Keratinocyte (primary cell): ENCODE results near the gene RNASE13. TPM values are rescaled to one million over a fixed set of nuclear protein-coding genes. Genes with fewer than 3 reads are reported as not detected.

Experiments
- DNase-seq: peaks from one replicate; pipeline ENCODE4 v3.0.0-alpha.2; 2011; ENCODE audit warnings: low read depth, missing footprints, low spot score
- FAIRE-seq: peaks from 2 replicates; lab custom pipeline; 2011; peaks lifted over from hg19 to GRCh38; lab: Jason Lieb, UNC
- H2AFZ ChIP-seq: 2 replicates; pipeline ENCODE4 v1.6.0; 2012; ENCODE audit warnings: low read length, control low read depth, inconsistent platforms; ENCODE audit not compliant: control insufficient read depth
- H3K27ac ChIP-seq: 2 replicates; pipeline ENCODE4 v1.5.1; 2011; ENCODE audit warnings: low read length; ENCODE audit not compliant: control insufficient read depth, insufficient read depth
- H3K27me3 ChIP-seq: 3 replicates; pipeline ENCODE4 v1.6.0; 2011; ENCODE audit warnings: low read length; ENCODE audit not compliant: control insufficient read depth, insufficient read depth; ENCODE audit errors: extremely low read depth
- H3K36me3 ChIP-seq, 2 experiments: 2 replicates in 1 of 2; 3 replicates in 1 of 2; pipeline ENCODE4 v1.5.1; 2011; ENCODE audit warnings: low read length in 2 of 2, mild to moderate bottlenecking in 1 of 2; ENCODE audit not compliant: control insufficient read depth in 2 of 2, insufficient read depth in 2 of 2; ENCODE audit errors: extremely low read depth in 1 of 2
- H3K4me1 ChIP-seq: 3 replicates; pipeline ENCODE4 v1.5.1; 2011; ENCODE audit warnings: low read length; ENCODE audit not compliant: control insufficient read depth, insufficient read depth; ENCODE audit errors: extremely low read depth
- H3K4me2 ChIP-seq: 3 replicates; pipeline ENCODE4 v1.6.0; 2011; ENCODE audit warnings: low read depth, low read length; ENCODE audit not compliant: control insufficient read depth, insufficient read depth; ENCODE audit errors: extremely low read depth
- H3K4me3 ChIP-seq, 3 experiments: fragments of 200-600 bp in 1 of 3; sonication (generic) in 1 of 3; 2 replicates in 2 of 3; 3 replicates in 1 of 3; pipeline ENCODE4 v1.5.1; 2011 to 2016; ENCODE audit warnings: low read length in 3 of 3, mild to moderate bottlenecking in 3 of 3, control low read depth in 2 of 3, inconsistent platforms in 1 of 3, low read depth in 1 of 3, mixed read lengths in 1 of 3, mixed run types in 1 of 3, moderate library complexity in 1 of 3; ENCODE audit not compliant: control insufficient read depth in 2 of 3, insufficient read depth in 2 of 3; ENCODE audit errors: extremely low read depth in 1 of 3
- H3K79me2 ChIP-seq: 2 replicates; pipeline ENCODE4 v1.6.0; 2012; ENCODE audit warnings: low read length; ENCODE audit not compliant: control insufficient read depth, insufficient read depth
- H3K9ac ChIP-seq: 3 replicates; pipeline ENCODE4 v1.6.0; 2011; ENCODE audit warnings: low read length; ENCODE audit not compliant: control insufficient read depth, insufficient read depth; ENCODE audit errors: extremely low read depth
- H3K9me1 ChIP-seq: 3 replicates; pipeline ENCODE4 v1.6.0; 2011; ENCODE audit warnings: low read length; ENCODE audit not compliant: control insufficient read depth, insufficient read depth; ENCODE audit errors: extremely low read depth
- H3K9me3 ChIP-seq: 2 replicates; pipeline ENCODE4 v1.5.1; 2012; ENCODE audit warnings: low read depth, low read length; ENCODE audit not compliant: control insufficient read depth
- H4K20me1 ChIP-seq: 3 replicates; pipeline ENCODE4 v1.6.0; 2011; ENCODE audit warnings: low read length; ENCODE audit not compliant: control insufficient read depth, insufficient read depth; ENCODE audit errors: extremely low read depth
- CTCF ChIP-seq, 3 experiments: IDR thresholded peaks in 1 of 3; conservative IDR thresholded peaks in 1 of 3; optimal IDR thresholded peaks in 1 of 3; 2 replicates in 2 of 3; 3 replicates in 1 of 3; pipeline versions ENCODE3 to v1.5.1; 2011; ENCODE audit warnings: low read length in 3 of 3, mild to moderate bottlenecking in 3 of 3, moderate library complexity in 2 of 3, control low read depth in 1 of 3, inconsistent platforms in 1 of 3; ENCODE audit not compliant: insufficient read depth in 2 of 3; ENCODE audit errors: extremely low read depth in 1 of 3
- EZH2 ChIP-seq: IDR thresholded peaks from one replicate; pipeline ENCODE4 v1.6.1; 2012; ENCODE audit warnings: inconsistent platforms, mild to moderate bottlenecking, low read length, moderate library complexity
- dilution Hi-C: fragments of 300-500 bp; cut with MboI; formaldehyde crosslinking; loops from one replicate; pipeline ENCODE4 v1.7.0; 2020; ENCODE audit warnings: low sequenced_read_pairs; ENCODE audit not compliant: extremely low pct_ligation_motif_present
- polyA plus RNA-seq, 5 experiments: library from polyadenylated mRNA; depleted of rRNA in 3 of 5; stranded (reverse) in 3 of 5; stranded (forward) in 1 of 5; unstranded in 1 of 5; fragments of >200 nt; gene quantifications; 1 replicate in 1 of 5; 2 replicates in 3 of 5; 3 replicates in 1 of 5; pipeline versions ENCODE4 v1.2.1 to v1.2.3, GENCODE V29; 2011 to 2012; ENCODE audit warnings: missing spikeins in 2 of 5, low read depth in 1 of 5, low replicate concordance in 1 of 5

RNASE13 gene
- polyA plus RNA-seq, 1 donor (not counting 4 experiments of a cell fraction or from before 2014, with no cell fraction given): not detected

- H2AFZ ChIP-seq: no peak overlapping the region
- FAIRE-seq: no peak
These were observed 12.8 kb upstream of the RNASE13 start for GRCh38 chr14:21047378-21047781.

GRCh38 chr14:21043974-21044618 is 9.5 kb upstream of the RNASE13 start:
- Histone ChIP-seq H3K9ac (no peak overlapping the region), H3K27ac (no peak overlapping the region), H3K4me2 (no peak overlapping the region), H4K20me1 (no peaks in the 10 kb centered on the region), H2AFZ (no peak overlapping the region), H3K79me2 (peaks cover 12% of the 10 kb centered on the region), H3K4me1 (peaks cover 48% of the 10 kb centered on the region), H3K9me1 (no peaks in the 10 kb centered on the region), H3K4me3 (no peak overlapping the region), H3K36me3 (no peaks in the 10 kb centered on the region), H3K9me3 (no peaks in the 10 kb centered on the region), H3K27me3 (no peaks in the 10 kb centered on the region)
- FAIRE-seq (no peak), DNase-seq (no peak)
- dilution Hi-C loops: no loop called here
- no peak for TF ChIP-seq CTCF (optimal IDR thresholded peaks at IDR 0.05 in 1 of 3, IDR thresholded peaks at IDR 0.05 in 1 of 3, conservative IDR thresholded peaks at IDR 0.05 in 1 of 3; ENCODE audit: extremely low read depth in 1 of 3, insufficient read depth in 2 of 3, low read length in 3 of 3)
- TF ChIP-seq EZH2: no peak

More at GRCh38 chr14:21047378-21047781, 12.8 kb upstream of the RNASE13 start:
- dilution Hi-C loops: no loop called here
- Histone ChIP-seq H4K20me1 (no peaks in the 10 kb centered on the region), H3K9me1 (no peaks in the 10 kb centered on the region), H3K36me3 (no peaks in the 10 kb centered on the region), H3K27me3 (no peaks in the 10 kb centered on the region), H3K9ac (no peak overlapping the region), H3K4me2 (no peak overlapping the region), H3K27ac (no peak overlapping the region), H3K9me3 (no peaks in the 10 kb centered on the region), H3K4me1 (peaks cover 15% of the 10 kb centered on the region), H3K4me3 (no peak overlapping the region), H3K79me2 (peaks cover 11% of the 10 kb centered on the region)
- no peak for DNase-seq
- TF ChIP-seq CTCF (optimal IDR thresholded peaks at IDR 0.05 in 1 of 3, IDR thresholded peaks at IDR 0.05 in 1 of 3, conservative IDR thresholded peaks at IDR 0.05 in 1 of 3; ENCODE audit: extremely low read depth in 1 of 3, insufficient read depth in 2 of 3, low read length in 3 of 3): no peak
- no peak for TF ChIP-seq EZH2
